Fibroblast of lung (primary cell): Measurements from ENCODE around the gene ETS1. TPM values are rescaled to one million over a fixed set of nuclear protein-coding genes. Genes with fewer than 3 reads are reported as not detected.

Experiments
- DNase-seq, 2 donors: peaks; one replicate each; pipeline versions ENCODE4 v3.0.0 to v3.0.0-alpha.2; 2010; ENCODE audit warnings: low read depth in 2 of 2
- H2AFZ ChIP-seq: 2 replicates; pipeline ENCODE4 v1.5.1; 2012; ENCODE audit warnings: low read length, control low read depth, inconsistent platforms
- H3K27ac ChIP-seq: 2 replicates; pipeline ENCODE4 v1.5.1; 2011; ENCODE audit warnings: low read length, control low read depth; ENCODE audit not compliant: insufficient read depth
- H3K27me3 ChIP-seq: 2 replicates; pipeline ENCODE4 v1.5.1; 2011; ENCODE audit warnings: mild to moderate bottlenecking, low read length; ENCODE audit not compliant: control insufficient read depth, insufficient read depth
- H3K36me3 ChIP-seq: 2 replicates; pipeline ENCODE4 v1.5.1; 2011; ENCODE audit warnings: low read length; ENCODE audit not compliant: control insufficient read depth, insufficient read depth
- H3K4me1 ChIP-seq: 2 replicates; pipeline ENCODE4 v1.5.1; 2011; ENCODE audit warnings: low read length; ENCODE audit not compliant: control insufficient read depth, insufficient read depth; ENCODE audit errors: extremely low read depth
- H3K4me2 ChIP-seq: 2 replicates; pipeline ENCODE4 v1.5.1; 2011; ENCODE audit warnings: low read length, control low read depth; ENCODE audit not compliant: insufficient read depth; ENCODE audit errors: extremely low read depth
- H3K4me3 ChIP-seq, 4 experiments: fragments of 200-600 bp in 1 of 4; sonication (generic) in 1 of 4; replicated peaks in 1 of 4; 2 replicates each; pipeline ENCODE4 v1.5.1; 2011 to 2016; ENCODE audit warnings: low read length in 4 of 4, low read depth in 3 of 4, mild to moderate bottlenecking in 3 of 4, control low read depth in 2 of 4, inconsistent platforms in 1 of 4, mixed read lengths in 1 of 4; ENCODE audit not compliant: insufficient read depth in 1 of 4; ENCODE audit errors: control extremely low read depth in 1 of 4
- H3K79me2 ChIP-seq: 2 replicates; pipeline ENCODE4 v1.5.1; 2012; ENCODE audit warnings: mild to moderate bottlenecking, low read length, inconsistent platforms; ENCODE audit not compliant: control insufficient read depth, insufficient read depth
- H3K9ac ChIP-seq: 2 replicates; pipeline ENCODE4 v1.5.1; 2011; ENCODE audit warnings: mild to moderate bottlenecking, low read length, control low read depth; ENCODE audit not compliant: insufficient read depth
- H3K9me3 ChIP-seq: 2 replicates; pipeline ENCODE4 v1.5.1; 2012; ENCODE audit warnings: low read depth, low read length; ENCODE audit not compliant: control insufficient read depth, insufficient read depth
- H4K20me1 ChIP-seq: 2 replicates; pipeline ENCODE4 v1.5.1; 2011; ENCODE audit warnings: low read length; ENCODE audit not compliant: control insufficient read depth, insufficient read depth; ENCODE audit errors: extremely low read depth
- EZH2 ChIP-seq: IDR thresholded peaks from 2 replicates; pipeline ENCODE4 v1.5.1; 2012; ENCODE audit warnings: low read length, control low read depth, mild to moderate bottlenecking; ENCODE audit errors: missing control alignments
- polyA plus RNA-seq, 2 donors: library from polyadenylated mRNA; depleted of rRNA in 1 of 2; stranded (reverse) in 1 of 2; unstranded in 1 of 2; fragments of >200 nt; gene quantifications; 2 replicates each; pipeline ENCODE4 v1.2.1, GENCODE V29; 2011 to 2012; ENCODE audit warnings: missing spikeins in 1 of 2
- total RNA-seq: library from RNA; depleted of rRNA; stranded (reverse); fragments of >200 nt; gene quantifications from 2 replicates; pipeline ENCODE4 v1.2.1, GENCODE V29; 2014
- TF ChIP-seq, protein P1 (sequence below), 2 donors: IDR thresholded peaks in 1 of 2; conservative IDR thresholded peaks in 1 of 2; 1 replicate in 1 of 2; 2 replicates in 1 of 2; pipeline ENCODE4 v1.5.1; 2011 to 2012; ENCODE audit warnings: low read length in 2 of 2, control low read depth in 1 of 2, inconsistent platforms in 1 of 2, low read depth in 1 of 2, mild to moderate bottlenecking in 1 of 2

ETS1 gene
- total and polyA plus RNA-seq, 2 donors (not counting 1 experiment from before 2014, with no cell fraction given), result 51.5 to 51.7 TPM

DNA sequence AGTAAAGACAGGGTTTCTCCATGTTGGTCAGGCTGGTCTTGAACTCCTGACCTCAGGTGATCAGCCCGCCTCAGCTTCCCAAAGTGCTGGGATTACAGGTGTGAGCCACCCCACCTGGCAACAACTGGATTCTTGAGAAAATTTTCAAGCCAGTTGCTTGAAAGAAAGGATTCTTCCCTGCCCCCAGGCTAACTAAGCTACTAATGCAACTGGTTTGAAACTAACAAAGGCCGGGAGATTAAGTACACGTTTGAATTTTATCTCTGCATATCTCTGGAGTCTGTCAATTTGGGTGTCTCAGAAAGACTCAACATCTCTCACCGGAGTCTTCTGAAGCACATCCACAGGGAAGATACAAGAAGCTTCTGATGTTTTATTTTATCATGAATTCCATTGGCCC, 10.7 kb upstream of the ETS1 start:
- Histone ChIP-seq H4K20me1 (no peaks in the 10 kb centered on the region), H3K4me3 (no peak overlapping the region), H3K79me2 (no peaks in the 10 kb centered on the region), H3K27ac (no peak overlapping the region), H2AFZ (no peak overlapping the region), H3K4me1 (peaks cover 3% of the 10 kb centered on the region), H3K9me3 (no peaks in the 10 kb centered on the region), H3K27me3 (no peaks in the 10 kb centered on the region), H3K36me3 (no peaks in the 10 kb centered on the region), H3K4me2 (no peak overlapping the region), H3K9ac (no peak overlapping the region)
- no peak for DNase-seq
- TF ChIP-seq EZH2, result no peak
- TF ChIP-seq, protein P1, sequence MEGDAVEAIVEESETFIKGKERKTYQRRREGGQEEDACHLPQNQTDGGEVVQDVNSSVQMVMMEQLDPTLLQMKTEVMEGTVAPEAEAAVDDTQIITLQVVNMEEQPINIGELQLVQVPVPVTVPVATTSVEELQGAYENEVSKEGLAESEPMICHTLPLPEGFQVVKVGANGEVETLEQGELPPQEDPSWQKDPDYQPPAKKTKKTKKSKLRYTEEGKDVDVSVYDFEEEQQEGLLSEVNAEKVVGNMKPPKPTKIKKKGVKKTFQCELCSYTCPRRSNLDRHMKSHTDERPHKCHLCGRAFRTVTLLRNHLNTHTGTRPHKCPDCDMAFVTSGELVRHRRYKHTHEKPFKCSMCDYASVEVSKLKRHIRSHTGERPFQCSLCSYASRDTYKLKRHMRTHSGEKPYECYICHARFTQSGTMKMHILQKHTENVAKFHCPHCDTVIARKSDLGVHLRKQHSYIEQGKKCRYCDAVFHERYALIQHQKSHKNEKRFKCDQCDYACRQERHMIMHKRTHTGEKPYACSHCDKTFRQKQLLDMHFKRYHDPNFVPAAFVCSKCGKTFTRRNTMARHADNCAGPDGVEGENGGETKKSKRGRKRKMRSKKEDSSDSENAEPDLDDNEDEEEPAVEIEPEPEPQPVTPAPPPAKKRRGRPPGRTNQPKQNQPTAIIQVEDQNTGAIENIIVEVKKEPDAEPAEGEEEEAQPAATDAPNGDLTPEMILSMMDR (conservative IDR thresholded peaks at IDR 0.05 in 1 of 2, IDR thresholded peaks at IDR 0.05 in 1 of 2; ENCODE audit: low read depth in 1 of 2, low read length in 2 of 2), result no peak

DNA sequence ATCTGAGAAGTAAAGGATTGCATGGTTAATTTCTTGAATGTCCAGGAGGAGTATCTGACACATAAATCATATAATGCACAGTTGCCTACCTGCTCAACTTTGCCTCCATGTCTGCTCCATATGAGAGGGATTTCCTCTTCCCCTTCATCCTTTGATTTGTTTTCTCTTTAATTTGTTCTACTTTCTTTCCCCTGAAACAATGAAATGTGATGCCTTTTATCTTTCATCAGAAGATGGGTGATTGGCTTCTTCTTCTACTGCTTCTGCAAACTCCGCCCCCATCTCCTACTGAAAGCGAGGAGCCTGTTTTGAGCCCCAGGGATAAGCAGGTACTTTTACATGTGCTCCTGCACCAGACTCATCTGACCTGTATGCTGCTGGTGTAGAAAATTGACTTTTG, 9.9 kb upstream of the ETS1 start:
- H4K20me1 ChIP-seq, result no peaks in the 10 kb centered on the region
- no peaks in the 10 kb centered on the region for H3K36me3 ChIP-seq
- TF ChIP-seq, protein P1 (conservative IDR thresholded peaks at IDR 0.05 in 1 of 2, IDR thresholded peaks at IDR 0.05 in 1 of 2; ENCODE audit: low read depth in 1 of 2, low read length in 2 of 2), result no peak
- no peak for TF ChIP-seq EZH2

DNA sequence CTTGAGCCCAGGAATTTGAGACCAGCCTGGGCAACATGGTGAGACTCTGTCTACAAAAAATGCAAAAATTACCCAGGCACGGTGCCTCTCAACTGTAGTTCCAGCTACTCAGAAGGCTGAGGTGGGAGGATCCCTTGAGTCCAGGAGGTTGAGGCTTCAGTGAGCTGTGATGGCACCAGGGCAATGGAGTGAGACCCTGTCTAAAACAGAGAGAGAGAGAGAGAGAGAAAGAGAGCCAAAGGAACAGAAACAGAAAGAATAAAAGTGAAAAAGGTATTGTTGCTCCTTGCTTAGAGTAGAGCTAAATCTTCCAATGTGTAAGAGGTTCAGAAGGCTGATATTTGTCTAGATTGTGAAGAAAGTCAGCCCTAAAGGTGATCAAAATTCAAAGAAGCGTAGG, 8.9 kb upstream of the ETS1 start:
- no peak for DNase-seq
- H3K79me2 ChIP-seq, result no peaks in the 10 kb centered on the region
- H3K27ac ChIP-seq, result no peak overlapping the region
- H4K20me1 ChIP-seq, result no peaks in the 10 kb centered on the region
- H3K4me2 ChIP-seq, result no peak overlapping the region
- H3K9me3 ChIP-seq, result no peaks in the 10 kb centered on the region
- H3K9ac ChIP-seq, result no peak overlapping the region
- H3K27me3 ChIP-seq, result no peaks in the 10 kb centered on the region
- no peak for TF ChIP-seq EZH2
- TF ChIP-seq, protein P1 (conservative IDR thresholded peaks at IDR 0.05 in 1 of 2, IDR thresholded peaks at IDR 0.05 in 1 of 2; ENCODE audit: low read depth in 1 of 2, low read length in 2 of 2), result no peak
- peaks cover 3% of the 10 kb centered on the region for H3K4me1 ChIP-seq
- H2AFZ ChIP-seq, result no peak overlapping the region
- H3K36me3 ChIP-seq, result no peaks in the 10 kb centered on the region
- no peak overlapping the region for H3K4me3 ChIP-seq

More for the DNA sequence above, 9.9 kb upstream of the ETS1 start:
- no peak overlapping the region for H3K9ac ChIP-seq
- H3K9me3 ChIP-seq, result no peaks in the 10 kb centered on the region
- peaks cover 3% of the 10 kb centered on the region for H3K4me1 ChIP-seq
- no peak for DNase-seq
- no peak overlapping the region for H3K4me2 ChIP-seq
- no peak overlapping the region for H2AFZ ChIP-seq
- H3K27ac ChIP-seq, result no peak overlapping the region
- H3K4me3 ChIP-seq, result no peak overlapping the region
- H3K27me3 ChIP-seq, result no peaks in the 10 kb centered on the region
- no peaks in the 10 kb centered on the region for H3K79me2 ChIP-seq
